Activated T-cell treated with anti-CD3 and anti-CD28 coated beads for 48 hours (primary cell): ENCODE results near the gene ACSF3.

Source experiments
- DNase-seq: peaks from one replicate; pipeline ENCODE4 v3.0.0-alpha.2; 2020; ENCODE audit warnings: low read depth

The ACSF3 gene

DNA sequence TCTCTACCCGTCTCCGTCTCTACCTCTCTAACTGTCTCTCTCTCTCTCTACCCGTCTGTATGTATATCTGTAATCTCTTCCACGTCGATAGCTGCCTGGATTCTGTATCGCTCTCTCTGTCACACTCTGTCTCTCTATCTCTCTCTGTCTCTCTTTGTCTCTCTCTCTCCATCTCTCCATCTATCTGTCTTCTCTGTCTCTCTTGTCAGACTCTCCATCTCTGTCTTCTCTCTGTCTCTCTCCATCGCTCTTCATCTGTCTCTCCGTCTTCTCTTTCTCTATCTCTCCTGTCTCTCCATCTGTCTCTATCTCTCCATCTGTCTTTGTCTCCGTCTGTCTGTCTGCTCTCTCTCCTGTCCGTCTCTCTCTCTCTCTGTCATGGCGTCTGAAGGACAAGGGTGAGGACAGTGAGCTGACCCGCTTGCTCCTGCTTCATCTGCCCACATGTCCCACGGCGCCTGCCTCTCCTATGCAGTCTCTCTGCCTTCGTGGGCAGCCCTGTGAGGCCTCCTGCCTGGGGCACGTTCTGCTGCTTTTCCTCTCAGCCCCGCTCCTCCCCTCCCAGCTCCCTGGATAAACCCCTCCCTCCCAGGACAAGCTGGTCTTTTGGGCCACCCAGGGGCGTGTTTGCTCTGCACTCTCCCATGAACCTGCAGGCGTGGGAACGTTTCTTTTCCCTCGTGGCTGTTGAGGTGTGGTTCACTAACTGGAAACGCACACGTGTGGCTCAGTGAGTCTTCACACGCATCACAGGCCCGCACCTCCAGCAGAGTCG, 18.9 kb downstream of the ACSF3 start:
- DNase-seq, result no peak

DNA sequence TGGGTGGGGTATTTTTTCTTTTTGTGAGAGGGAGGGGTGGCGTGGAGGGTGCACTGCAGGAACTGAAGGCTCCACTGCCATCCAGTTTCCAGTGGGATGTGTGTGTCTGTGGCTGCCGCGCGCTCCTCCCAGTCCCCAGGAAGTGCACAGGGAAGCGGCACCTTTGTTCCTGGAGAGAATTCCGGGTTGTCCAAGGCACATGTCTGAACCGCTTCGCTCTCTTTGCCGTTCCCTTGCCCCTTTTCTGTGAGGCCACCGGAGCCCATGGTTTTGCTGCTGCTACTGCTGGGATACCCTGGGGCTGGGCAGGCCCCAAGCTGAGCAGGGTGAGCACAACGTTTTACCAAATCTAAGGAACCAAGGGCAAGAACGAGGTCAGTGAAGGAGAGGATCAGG, 19.5 kb downstream of the ACSF3 start:
- DNase-seq, result no peak

DNA sequence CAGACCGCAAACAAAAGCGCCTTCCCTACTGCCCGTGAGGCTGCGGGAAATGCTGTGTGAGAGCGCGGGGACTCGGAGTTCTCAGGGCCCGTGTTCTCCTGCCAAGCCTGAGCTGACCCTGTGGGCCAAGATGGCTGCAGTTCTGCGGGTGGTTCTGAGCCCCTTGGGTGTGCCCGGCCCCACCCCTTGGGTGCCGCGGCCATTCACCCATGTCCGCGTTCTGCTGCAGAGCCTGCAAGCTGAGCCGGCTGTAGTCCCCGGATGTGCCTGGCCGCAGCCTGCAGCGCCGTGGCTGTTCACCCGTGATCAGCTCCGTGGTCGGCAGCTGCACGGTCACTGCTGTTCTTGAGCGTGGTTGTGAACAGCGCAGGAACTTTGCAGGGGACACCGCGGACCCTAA, 20.0 kb downstream of the ACSF3 start:
- no peak for DNase-seq

GRCh38 chr16:89114159-89114981, 20.7 kb downstream of the ACSF3 start:
- no peak for DNase-seq

GRCh38 chr16:89115216-89115861, 21.7 kb downstream of the ACSF3 start:
- DNase-seq, result peak; percentile 81

DNA sequence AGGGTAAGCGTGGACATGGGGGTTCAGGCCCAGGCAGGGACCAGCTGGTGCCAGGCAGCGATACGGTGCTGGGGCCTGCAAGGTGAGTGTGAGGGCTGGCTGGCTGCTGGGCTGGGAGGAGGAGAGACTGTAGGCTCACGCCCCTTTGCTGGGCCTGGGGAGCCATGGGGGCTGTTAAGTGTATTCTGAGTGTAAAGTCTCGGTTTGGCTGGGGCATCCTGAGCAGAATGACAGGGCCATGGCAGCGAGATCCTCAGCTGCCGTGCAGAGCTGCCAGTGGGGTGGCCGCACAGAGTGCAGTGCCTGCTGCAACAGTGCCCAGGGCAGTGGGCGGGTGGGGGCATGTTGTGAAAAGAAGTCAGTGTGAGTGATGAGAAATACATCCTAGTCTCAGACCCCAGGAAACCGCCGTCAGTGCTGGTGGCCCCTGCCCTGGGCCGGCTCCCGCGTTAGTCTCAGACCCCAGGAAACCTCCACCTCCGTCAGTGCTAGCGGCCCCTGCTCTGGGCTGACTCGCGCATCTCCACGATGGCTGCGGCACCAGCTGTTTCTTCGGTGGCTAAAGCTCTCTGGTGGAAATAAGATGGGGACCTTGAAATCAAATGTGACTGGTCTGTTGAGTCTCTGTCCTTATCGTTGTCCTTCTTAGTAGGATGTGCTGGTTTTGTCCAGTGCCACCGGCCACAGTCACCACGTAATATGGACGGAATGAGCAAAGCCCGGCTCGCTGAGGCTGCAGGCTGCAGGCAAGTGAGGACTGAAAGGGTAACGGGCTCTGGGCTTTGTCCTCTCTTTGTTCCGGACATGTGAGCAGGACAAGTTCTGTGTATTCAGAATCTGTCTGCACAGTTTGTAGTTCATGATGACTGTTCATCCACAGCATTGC, 22.9 kb downstream of the ACSF3 start:
- no peak for DNase-seq

- DNase-seq, result no peak
Observed at GRCh38 chr16:89117227-89117974, 23.7 kb downstream of the ACSF3 start.

GRCh38 chr16:89117975-89118289, 24.3 kb downstream of the ACSF3 start:
- DNase-seq, result no peak

- DNase-seq, result no peak
Observed at GRCh38 chr16:89118361-89119165, 24.9 kb downstream of the ACSF3 start.

- no peak for DNase-seq
Observed at GRCh38 chr16:89119166-89119621, 25.5 kb downstream of the ACSF3 start.

- no peak for DNase-seq
Observed at GRCh38 chr16:89119661-89120141, 26.0 kb downstream of the ACSF3 start.

- DNase-seq, result no peak
Observed at GRCh38 chr16:89120281-89120680, 26.6 kb downstream of the ACSF3 start.

DNA sequence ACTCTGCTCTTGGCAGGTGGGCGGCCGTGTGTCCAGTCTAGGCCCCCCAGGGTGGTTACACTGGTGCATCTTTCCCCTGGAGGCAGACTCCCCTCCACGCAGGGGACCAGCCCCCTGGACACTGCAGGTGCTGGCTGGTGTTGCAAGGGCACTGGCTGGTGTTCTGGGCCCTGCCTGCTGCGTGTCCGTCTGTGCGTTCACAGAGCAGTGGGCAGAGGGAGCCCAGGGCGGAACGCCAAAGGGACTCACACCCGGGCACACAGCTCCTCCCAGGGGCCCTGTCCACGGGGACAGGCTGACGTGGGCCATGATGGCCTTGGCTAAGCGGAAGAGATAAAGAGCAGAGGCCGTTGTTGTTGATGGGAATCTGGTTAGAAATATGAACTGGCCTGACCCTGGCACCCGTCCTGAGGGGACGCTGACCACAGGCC, 27.3 kb downstream of the ACSF3 start:
- DNase-seq, result no peak

DNA sequence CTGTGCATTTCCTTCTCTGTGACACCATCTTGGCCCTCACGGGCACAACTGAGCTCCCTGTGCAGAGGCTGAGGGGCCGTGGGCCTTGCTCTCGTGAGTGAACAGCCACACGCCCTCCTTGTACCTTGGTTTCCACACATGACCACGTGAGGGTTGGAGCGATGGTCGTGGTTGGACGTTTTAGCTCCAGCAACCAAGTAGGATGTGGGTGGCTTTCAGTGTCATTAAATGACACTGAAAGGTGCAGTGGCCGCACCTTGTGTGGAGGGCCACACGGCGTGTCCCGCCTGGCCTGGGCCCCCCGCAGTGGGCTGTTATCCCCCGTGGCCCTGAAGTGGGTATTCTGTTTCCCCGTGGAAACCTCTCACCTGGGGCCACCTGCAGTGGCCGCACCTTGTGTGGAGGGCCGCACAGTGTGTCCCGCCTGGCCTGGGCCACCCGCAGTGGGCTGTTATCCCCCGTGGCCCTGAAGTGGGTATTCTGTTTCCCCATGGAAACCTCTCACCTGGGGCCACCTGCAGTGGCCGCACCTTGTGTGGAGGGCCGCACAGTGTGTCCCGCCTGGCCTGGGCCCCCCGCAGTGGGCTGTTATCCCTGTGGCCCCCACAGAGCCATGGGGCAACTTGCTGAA, 28.2 kb downstream of the ACSF3 start:
- DNase-seq, result no peak

DNA sequence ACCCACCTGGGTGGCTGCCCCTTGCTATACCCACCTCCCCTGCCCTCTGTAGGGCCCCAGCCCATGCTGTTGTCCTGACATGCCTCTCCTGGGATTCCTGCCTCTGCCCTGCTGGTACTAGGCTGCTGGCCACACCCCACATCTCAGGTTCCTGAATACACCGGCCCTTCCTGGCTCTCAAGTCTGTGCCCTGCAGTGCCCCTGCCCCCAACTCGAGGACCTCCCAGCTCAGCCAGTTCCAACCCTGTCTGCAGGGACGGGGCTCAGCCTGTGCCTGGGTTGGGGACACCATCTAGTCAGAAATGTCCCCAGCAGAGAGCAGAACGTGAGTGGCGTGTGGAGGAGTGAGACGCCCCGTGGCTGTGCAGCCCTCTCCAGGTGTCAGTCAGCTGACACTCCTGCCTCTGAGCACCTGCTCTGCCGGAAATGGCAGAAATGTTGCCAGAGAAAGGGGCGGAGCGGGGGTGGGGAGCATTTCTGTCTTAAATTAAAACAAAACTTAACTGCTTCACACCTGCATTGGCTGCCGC, 28.7 kb downstream of the ACSF3 start:
- no peak for DNase-seq

GRCh38 chr16:89123001-89123830, 29.6 kb downstream of the ACSF3 start:
- no peak for DNase-seq

- no peak for DNase-seq
Observed at GRCh38 chr16:89123831-89124100, 30.1 kb downstream of the ACSF3 start.

DNA sequence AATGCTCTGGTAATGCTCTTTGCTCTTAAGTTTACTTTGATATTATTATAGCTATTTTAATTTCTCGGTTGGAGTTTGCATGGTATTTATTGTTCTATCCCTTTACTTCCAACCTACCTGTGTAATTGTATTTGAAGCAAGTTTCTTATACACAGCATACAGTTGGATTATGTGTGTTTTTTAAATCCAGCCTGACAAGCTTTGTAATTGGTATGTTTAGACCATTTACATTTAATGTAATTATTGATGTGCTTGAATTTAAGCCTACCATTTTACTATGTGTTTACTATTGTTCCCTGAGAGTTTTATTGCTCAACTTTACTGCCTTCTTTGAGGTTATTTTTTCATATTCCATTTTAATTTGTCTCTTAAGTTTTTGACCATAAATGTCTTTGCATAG, 35.7 kb downstream of the ACSF3 start:
- DNase-seq, result no peak

DNA sequence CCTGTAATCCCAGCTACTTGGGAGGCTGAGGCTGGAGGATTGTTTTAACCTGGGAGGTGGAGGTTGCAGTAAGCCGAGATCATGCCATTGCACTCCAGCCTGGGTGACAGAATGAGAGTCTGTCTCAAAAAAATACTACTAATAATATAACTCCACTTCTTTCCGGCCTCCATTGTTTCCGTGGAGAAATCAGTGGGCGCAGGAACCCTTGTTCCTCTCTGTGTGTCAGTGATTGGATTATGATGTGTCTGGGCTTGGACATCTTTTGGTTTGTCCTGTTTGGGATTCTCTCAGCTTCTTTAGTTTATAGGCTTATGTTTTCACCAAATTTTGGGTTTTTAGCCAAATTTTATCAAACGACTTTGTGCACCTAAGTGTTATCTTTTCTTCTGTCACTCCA, 36.8 kb downstream of the ACSF3 start:
- no peak for DNase-seq
